Brain pericyte (primary cell): ENCODE measurements around the gene CAMSAP1.

Experiments used
- DNase-seq: peaks from one replicate; pipeline ENCODE4 v3.0.0-alpha.2; 2012; ENCODE audit warnings: low read depth, low spot score

The CAMSAP1 gene

GRCh38 chr9:135814421-135815095, 92.8 kb downstream of the CAMSAP1 start:
- no peak for DNase-seq

GRCh38 chr9:135813671-135814290, 93.6 kb downstream of the CAMSAP1 start:
- DNase-seq: no peak

- DNase-seq: no peak
These were observed 94.4 kb downstream of the CAMSAP1 start for GRCh38 chr9:135812961-135813360.

GRCh38 chr9:135811801-135812200, 95.5 kb downstream of the CAMSAP1 start:
- DNase-seq: no peak

- no peak for DNase-seq
These were observed 96.4 kb downstream of the CAMSAP1 start for GRCh38 chr9:135810806-135811575.

- no peak for DNase-seq
These were observed 98.2 kb downstream of the CAMSAP1 start for GRCh38 chr9:135809166-135809565.

GRCh38 chr9:135805422-135806022, 101.8 kb downstream of the CAMSAP1 start:
- no peak for DNase-seq

GRCh38 chr9:135804581-135805421, 102.5 kb downstream of the CAMSAP1 start:
- no peak for DNase-seq

- no peak for DNase-seq
These were observed 103.9 kb downstream of the CAMSAP1 start for GRCh38 chr9:135803441-135803840.

GRCh38 chr9:135802876-135803419, 104.4 kb downstream of the CAMSAP1 start:
- DNase-seq: no peak

GRCh38 chr9:135801070-135801469, 106.3 kb downstream of the CAMSAP1 start:
- DNase-seq: no peak

- no peak for DNase-seq
These were observed 108.1 kb downstream of the CAMSAP1 start for GRCh38 chr9:135799261-135799660.

GRCh38 chr9:135798263-135798585, 109.1 kb downstream of the CAMSAP1 start:
- no peak for DNase-seq

- DNase-seq: no peak
These were observed 109.7 kb downstream of the CAMSAP1 start for GRCh38 chr9:135797507-135798262.

- DNase-seq: no peak
These were observed 110.4 kb downstream of the CAMSAP1 start for GRCh38 chr9:135796784-135797485.

GRCh38 chr9:135795391-135795790, 112.0 kb downstream of the CAMSAP1 start:
- no peak for DNase-seq

GRCh38 chr9:135794361-135794885, 112.9 kb downstream of the CAMSAP1 start:
- DNase-seq: no peak

GRCh38 chr9:135794057-135794335, 113.3 kb downstream of the CAMSAP1 start:
- no peak for DNase-seq

- DNase-seq: no peak
These were observed 113.9 kb downstream of the CAMSAP1 start for GRCh38 chr9:135793221-135794056.
